HG02938 (cell line): ENCODE measurements around the gene CREB3L2.
"Not testable (repeated sequence)": the region's sequence is repeated elsewhere in the genome, so short reads cannot be mapped to it uniquely, and the experiment has no call there.

Source experiments
- ATAC-seq: cut with Tn5 transposase; IDR thresholded peaks from one replicate; pipeline ENCODE4 v1.9.1; 2021; ENCODE audit warnings: mild to moderate bottlenecking, moderate library complexity; ENCODE audit not compliant: unreplicated experiment

CREB3L2 gene

DNA sequence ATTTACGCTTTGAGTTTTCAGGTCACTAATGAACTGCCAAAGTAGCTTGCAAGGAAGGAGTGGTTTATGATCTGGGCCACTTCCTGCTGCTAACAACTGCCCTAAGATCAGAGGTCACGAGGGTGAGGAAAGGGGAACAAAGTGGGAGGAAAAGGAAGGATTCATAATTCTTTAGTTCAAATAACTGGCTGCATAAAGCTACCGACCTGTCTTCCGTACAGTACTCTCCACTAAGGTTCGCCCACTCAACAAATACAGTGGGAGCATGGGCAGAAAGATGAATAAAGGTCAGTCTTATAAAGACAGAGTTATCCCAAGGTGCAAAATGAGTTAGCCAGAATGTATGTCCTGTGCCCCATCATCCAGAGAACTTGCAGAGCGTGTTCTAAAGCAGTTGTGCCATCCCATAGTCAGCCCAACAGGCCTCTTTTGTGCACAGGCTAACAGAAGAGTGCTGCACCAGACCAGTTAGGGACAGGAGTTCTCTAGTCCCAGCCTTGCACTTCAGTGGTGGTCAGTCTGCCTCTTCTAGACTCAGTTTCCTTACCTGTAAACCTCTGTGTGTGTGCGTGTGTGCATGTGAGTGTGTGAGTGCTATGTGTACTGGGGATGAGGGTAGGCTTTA is 65.9 kb downstream of the CREB3L2 start:
- ATAC-seq: no peak

DNA sequence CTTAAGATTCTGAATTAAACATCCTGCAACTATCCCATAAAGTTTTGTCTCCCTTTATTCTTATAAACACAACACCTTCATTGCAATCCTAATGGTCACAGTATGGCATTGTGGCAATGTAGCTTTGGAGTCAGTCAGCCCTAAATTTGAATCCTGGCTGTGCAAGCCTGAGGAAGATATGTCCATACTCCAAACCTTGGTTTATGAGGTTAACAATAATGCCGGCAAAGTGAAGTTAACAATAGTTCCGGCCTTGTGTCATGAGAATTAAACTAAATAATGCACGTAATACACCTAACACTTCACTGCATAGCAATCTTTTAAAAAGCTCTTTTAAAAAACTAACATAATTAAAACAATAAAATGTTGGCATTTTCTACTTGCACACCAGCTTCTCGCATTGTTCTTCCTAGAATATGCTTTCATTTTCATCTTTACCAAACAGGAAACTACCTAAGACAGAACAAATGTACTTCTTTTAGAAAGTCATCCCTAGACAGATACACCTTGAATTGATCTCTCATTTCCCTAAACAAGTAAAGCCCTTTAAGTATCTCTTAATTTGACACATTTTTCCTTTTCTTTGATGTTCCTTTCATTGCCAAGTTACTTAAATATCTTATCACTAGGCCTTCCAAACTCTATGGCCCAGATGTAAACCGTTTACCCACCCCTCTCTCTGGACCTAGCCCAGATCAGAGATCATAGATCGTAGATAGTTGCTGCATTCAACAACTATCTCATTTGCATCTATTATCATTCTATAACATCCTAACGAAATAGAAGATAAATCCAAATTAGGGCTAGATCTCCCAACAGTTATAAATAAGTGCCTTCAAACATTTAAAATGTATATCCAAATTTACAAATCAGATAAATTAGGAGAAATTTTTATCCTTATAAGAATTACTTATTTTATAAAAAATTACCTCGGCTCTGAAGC is 66.7 kb downstream of the CREB3L2 start:
- ATAC-seq: peak; percentile 91

DNA sequence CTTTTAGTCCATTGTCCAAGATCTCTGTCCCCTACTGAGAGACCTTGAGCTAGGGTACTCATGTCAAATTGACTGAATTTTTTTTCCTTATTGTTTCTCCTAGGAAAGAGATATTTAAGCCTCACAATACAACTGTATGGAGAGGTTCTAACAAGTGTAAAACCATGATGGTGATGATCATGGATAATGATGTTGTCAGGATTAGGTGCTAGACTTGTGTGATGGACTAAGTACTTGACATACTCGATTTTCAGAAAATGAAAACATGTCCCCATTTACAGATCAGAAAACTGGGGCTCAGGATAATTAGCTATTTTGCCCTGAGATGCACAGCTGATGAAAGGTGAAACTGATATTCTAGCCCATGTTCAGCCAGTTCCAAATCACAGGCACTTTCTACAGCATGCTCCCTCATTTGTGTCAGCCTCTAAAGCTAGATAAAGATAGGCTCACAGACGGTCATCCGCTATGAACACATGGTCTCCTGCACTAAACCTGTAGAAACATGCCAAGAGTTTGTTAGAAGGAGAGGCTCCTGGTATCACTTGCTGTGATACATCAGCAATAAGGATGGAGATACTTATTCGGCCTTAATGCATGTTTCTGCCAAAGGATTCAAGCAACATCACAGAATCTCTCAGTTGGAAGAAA is 67.6 kb downstream of the CREB3L2 start:
- no peak for ATAC-seq

DNA sequence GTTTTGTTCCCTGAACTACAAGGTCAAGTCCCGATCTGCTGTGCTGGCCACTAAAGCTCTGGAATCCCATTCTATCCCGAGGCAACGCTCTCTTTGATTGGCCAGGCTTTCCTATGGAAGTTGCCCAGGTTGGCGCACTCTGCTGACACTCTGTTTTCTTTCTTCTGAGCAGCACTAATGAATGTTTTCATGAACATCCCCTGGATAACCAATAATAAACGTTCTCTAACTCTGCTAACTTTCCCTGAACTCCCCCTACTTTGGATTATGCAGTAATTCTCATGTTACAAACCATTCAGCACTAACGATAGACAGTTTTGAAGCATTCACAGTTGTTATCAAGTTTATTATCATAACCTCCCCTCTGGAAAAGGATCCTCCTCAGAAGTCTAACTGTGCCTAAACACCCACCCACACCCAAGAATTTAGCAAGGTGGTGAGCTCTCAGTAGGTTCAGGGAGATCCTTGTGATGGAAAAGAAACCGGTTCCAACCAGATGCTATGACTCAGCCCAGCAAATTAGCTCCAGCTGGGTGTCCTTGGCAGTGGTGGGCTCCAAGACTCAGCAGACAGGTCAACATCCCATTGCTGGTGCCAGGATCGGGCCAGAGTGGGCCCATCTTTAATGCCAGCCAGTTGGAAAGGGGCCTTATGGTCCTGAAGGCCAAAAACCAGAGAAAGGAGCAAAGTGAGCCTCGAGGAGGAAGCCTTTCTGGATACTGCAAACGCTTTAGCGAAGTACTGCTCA is 68.4 kb downstream of the CREB3L2 start:
- no peak for ATAC-seq

DNA sequence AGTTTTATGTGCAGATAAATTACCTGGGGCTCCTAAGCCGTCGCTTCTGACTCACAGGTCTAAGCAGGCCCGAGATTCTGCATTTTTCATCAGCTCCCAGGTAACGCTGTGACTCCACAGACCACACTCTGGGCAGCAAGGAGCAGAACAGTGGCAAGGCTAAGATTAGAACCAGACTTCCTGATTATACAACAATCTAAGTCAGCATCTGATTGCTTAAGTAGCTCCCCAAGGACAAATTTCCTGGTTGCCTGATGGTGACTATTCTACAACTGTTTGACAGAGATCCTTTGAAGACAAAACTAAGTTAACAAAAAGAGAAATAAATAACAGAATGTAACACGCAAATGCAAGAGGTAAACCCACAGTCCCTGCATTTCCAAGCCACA is 69.0 kb downstream of the CREB3L2 start:
- ATAC-seq: no peak

DNA sequence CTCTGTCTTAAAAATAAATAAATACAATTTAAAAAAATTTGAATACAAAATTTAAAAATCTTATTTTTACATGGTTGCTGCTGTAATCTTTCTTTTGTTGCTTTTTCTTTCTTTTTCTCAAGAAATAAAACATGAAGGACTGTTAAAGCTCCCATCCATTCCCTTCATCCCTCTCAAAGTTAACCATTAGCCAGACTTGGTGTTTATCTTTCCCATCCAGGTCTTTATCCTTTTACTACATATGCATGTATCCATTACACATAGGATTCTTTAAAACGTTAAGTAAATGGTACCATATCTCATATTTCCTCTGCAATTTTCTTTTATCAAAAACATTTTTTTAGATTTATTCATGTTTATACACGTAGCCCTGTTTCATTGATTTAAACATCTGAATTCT is 70.1 kb downstream of the CREB3L2 start:
- no peak for ATAC-seq

DNA sequence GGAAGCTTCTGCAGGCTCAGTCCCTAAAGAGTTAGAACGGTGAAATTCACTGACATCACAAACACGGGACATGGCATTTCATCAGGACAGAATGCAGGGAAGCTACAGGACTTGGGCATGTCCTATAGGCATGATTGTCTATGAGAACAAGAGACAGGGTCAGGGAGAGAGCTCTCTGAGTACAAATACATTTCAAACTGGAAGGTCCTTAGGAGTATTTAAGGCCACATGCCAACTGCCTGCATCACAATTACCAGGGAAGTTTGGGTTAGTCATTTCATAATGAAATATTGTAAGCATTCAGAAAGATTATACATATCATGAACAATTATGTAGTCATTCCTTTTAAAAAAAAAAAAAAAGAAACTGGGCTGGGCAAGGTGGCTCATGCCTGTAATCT is 71.3 kb downstream of the CREB3L2 start:
- ATAC-seq: no peak

DNA sequence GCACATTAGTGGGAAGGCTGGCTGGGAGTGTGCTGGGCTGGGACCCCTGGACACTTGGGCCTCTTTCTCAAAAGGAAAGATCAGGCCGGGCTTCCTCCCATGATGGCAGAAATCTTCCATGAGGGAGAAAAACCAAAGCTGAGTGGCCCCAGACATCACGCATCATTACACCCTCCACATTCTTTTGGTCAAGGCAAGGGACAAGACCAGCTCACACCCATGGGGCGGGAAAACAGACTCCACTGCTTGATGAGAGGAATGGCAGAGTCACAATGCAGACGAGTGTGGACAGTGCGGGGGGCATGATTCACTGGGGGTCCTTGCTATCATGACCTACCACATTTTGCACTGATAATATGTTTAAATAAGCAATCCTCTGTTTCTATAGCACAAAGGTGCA is 73.3 kb downstream of the CREB3L2 start:
- no peak for ATAC-seq

DNA sequence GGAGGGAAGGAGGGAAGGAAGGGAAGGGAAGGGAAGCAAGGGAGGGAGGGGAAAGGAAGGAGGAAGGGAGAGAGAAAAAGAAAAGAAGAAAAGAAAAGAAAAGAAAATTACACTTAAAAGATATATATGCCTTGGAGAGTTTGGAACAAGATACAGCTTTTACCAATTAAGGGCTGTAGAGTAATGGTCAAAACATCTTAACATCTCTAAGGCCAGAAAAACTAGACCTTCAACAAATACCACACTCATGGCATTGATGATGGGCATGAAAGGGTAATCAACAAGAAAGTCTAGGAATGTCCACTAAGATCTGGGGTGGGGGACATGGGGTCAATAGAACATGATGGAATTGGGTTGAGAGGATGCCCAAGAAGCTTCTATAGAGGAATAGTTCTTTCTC is 74.5 kb downstream of the CREB3L2 start:
- no peak for ATAC-seq

DNA sequence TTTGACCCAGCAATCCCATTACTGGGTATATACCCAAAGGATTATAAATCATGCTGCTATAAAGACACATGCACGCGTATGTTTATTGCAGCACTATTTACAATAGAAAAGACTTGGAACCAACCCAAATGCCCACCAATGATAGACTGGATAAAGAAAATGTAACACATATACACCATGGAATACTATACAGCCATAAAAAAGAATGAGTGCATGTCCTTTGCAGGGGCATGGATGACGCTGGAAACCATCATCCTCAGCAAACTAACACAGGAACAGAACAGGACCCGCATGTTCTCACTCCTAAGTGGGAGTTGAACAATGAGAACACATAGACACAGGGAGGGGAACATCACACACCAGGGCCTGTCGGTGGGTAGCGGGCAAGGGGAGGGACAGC is 75.7 kb downstream of the CREB3L2 start:
- not testable (repeated sequence) for ATAC-seq

DNA sequence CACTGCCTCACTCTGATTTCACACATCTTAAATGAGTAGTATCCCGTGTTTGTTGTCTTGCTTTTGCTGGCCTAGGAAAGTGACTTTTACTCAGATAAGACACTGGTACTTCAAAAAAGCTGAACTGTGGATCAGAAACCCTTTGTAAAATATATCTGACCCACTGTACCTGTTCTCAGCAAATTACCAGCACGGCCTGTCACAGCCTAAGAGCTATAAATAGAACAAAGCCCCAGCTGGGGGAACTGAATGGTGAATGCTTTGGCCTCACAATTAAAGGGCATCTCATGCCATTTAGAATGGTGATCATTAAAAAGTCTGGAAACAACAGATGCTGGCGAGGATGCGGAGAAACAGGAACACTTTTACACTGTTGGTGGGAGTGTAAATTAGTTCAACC is 76.1 kb downstream of the CREB3L2 start:
- ATAC-seq: no peak

DNA sequence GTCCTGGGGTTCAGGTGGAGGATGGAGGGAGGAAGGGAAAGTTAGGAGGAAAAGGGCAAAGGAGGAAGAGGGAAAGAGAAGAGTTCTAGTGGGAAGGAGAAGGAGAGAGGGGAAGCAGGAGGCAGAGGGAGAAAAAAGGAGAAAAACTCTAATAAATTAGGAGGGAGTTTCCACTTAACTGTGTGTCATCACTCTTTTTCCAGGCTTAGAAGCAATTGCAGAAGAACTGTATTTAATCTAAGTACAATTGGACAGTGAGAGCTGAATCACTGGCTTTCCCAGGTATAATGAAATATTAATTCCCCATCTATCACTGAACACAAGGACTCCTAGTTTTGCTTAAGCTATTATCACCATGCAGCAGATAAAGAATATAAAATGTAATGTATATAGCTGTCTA is 76.8 kb downstream of the CREB3L2 start:
- ATAC-seq: no peak

DNA sequence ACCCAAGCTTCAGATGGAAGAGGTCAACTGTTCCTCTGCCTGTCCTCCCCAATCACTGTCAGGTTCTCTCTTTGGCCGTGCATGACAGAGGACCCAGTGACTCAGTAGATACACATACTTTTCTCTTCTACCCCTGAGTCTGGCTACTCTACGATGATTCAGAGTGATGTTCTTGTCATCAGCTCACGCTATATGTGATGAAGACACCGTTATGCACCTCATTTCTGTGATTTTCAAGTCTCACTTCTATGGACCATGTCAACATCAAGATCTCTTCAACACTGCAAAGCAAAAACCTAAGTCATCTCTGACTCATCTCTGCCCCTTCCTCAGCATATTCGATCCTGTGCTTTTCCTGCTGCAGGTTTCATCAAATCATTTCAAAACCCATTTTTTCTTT is 78.5 kb downstream of the CREB3L2 start:
- ATAC-seq: no peak

DNA sequence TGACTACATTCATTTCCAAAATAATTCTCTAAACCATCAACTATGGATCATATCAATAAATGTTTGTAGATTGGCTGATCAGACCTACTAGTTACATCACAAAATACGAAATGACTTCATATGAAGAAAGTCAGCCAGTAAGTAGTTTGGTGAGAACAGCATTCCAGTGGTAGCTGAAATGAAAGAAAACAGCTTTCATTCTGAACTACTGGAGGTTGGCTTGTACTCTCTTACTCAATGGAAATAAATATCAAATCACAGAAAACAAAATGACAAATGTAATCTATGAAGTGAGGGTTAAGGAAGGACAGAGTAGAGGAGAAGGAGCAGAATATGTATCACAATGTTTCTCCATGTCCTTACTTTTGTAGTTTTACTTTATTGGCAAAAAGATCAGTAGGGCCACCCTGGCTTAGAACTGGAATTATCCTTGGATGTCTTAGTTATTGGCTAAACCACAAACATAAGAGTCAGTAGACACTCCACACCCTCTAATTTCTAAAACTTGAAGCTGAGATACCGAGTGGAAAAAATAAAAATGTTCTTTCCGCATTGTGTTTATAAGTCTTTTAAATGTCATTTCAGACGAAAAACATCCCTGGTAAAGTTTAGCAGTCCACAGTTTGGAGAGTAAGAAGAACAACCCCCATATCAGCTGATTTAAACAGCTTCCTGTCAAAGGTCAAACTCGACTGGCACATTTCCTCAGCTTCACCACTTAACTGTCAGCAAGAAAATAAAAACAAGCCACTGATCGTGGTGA is 81.1 kb downstream of the CREB3L2 start:
- no peak for ATAC-seq

DNA sequence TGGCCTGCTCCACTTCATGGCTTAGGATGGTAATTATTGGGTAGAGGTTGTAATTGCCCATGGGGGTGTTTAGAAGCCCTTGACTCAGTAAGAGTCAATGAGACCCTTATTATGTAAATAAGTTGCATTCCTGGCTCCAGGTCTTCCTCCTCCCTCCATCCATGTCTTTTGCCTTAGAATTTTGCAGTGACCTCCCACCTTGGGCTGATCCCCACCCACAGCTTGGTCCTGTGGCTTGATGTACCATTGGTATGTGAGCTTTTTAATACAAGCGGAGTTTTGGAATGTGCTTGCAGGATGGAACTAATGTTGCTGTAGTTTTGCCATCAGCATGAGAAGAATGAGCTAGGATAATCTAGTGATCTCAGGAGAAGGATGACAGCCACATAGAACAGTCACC is 81.9 kb downstream of the CREB3L2 start:
- ATAC-seq: no peak

DNA sequence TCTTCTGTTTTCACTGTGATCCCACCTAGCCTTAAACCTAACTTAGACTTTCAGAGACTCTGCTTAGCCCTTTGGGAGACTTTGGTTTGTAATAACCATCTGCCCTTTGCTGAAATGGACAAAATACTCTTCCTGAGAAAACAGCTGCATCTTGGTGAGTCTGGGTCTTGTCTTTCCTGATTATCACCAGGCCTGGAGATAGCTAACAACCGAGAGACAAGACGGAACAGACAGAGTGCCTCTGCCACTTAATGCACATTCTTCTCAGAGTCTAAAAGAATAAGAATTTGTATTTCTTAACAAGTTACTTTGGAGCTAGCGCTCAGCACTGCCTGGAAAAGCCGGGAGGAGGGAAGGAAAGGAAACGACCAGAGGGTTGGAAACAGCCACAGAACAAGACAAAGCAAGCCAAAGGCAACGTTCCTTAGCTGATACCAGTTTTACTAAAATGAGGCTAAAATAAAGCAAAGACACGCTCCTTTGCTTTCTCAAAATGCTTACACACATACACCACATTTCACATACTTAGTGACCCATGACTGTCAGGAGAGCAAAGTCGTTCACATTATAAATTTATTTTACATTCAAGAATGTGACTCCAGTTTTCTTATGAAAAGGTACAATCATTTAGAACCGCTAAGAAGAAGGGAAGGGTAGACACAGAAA is 84.8 kb downstream of the CREB3L2 start:
- no peak for ATAC-seq

DNA sequence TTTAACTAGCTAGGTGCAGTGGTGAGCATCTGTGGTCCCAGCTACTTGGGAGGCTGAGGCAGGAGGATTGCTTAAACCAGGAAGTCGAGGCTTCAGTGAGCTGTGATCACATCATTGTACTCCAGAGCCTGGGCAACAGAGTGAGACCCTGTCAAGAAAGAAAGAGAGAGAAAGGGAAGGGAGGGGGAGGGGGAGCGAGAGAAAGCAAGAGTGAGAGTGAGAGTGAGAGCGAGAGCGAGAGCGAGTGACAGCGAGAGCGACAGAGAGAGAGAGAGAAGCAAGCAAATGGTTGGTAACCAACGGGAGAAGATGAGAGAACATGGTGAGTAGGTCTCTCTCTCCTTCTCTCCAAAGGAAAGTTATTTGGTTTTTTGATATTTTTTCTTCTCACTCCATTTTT is 85.3 kb downstream of the CREB3L2 start:
- ATAC-seq: no peak

DNA sequence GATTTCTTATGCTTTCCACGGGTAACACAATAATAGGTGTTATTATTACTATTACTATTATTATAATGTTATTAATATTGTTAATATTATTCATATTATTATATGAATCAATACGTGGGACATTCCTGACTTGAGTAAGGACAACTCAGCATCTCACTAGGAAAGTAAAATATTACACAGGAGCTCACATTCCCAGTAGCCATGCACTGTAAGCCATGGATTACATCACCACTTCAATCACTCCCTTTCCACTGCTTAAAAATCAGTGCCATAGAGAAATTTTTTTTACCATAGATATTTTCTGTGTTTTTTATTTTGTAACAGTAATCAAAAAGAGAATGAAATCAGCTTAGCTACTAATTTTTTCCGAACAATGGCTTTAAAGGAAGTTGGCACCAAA is 86.6 kb downstream of the CREB3L2 start:
- ATAC-seq: no peak

DNA sequence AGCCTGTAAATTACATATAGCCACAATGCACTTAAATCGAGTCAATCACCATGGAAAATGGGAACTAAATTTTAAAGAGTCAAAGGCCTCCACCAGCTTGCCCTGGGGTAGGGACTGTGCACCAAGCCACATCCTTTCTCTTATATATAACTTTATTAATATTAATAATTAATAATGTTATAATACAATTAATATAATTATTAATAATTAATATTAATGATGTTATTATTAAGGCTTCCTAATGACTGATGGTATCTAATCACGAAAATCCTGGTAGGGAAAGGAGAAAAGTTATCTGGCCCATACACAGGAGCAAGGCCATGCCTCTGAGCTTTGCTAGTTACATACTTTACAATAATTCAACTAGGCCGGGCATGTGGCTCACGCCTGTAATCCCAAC is 87.9 kb downstream of the CREB3L2 start:
- no peak for ATAC-seq

DNA sequence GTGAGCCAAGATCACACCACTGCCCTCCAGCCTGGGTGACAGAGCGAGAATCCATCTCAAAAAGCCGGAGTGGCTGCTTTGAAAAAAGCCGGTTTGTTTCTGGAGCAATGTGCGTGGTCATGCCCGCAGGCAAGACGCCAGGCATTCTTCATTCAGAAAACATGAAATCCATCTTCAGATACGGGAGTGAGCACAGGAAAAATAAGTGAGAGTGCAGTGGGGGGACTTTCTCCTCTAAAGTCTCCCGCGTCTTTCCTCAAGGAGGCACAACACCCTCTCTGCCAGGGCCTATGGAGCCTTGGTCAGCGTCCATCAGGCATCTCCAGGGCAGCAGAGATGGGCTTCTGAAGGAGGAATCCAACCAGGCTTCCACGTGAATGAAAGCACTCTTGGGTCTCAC is 92.8 kb downstream of the CREB3L2 start:
- ATAC-seq: no peak
